CD8-positive, alpha-beta memory T cell (primary cell): ENCODE measurements around the gene CSTF1. TPM values are rescaled to one million over a fixed set of nuclear protein-coding genes. Genes with fewer than 3 reads are reported as not detected.
"Not testable (repeated sequence)": the region's sequence is repeated elsewhere in the genome, so short reads cannot be mapped to it uniquely, and the experiment has no call there.

ENCODE experiments used
- CTCF ChIA-PET: fragments of 350-600 bp; sonication (Branson Sonifier 250); formaldehyde crosslinking; loops from one replicate; lab custom pipeline; 2021; ENCODE audit warnings: antibody characterized with exemption; lab: Charles Lee
- POLR2A ChIA-PET: fragments of 350-600 bp; sonication (Branson Sonifier 250); formaldehyde crosslinking; loops from one replicate; lab custom pipeline; 2021; ENCODE audit warnings: antibody characterized with exemption; lab: Charles Lee
- DNase-seq, 5 donors: peaks; one replicate each; pipeline versions ENCODE4 v3.0.0 to v3.0.0-alpha.2; 2020 to 2022; ENCODE audit warnings: mixed read lengths in 1 of 5
- H3K27ac ChIP-seq: one replicate; pipeline ENCODE4 v1.7.0; 2013; ENCODE audit warnings: low read depth, mild to moderate bottlenecking, low read length, moderate library complexity
- H3K27me3 ChIP-seq: 2 replicates; pipeline ENCODE4 v1.7.0; 2013; ENCODE audit warnings: low read length, mild to moderate bottlenecking; ENCODE audit not compliant: insufficient read depth, poor library complexity, severe bottlenecking
- H3K36me3 ChIP-seq: 2 replicates; pipeline ENCODE4 v1.7.0; 2013; ENCODE audit warnings: mild to moderate bottlenecking, low read length, moderate library complexity; ENCODE audit not compliant: insufficient read depth
- H3K4me1 ChIP-seq: 2 replicates; pipeline ENCODE4 v1.7.0; 2013; ENCODE audit warnings: mild to moderate bottlenecking, low read length, moderate library complexity; ENCODE audit not compliant: insufficient read depth
- H3K4me3 ChIP-seq: 2 replicates; pipeline ENCODE4 v1.7.0; 2013; ENCODE audit warnings: mild to moderate bottlenecking, low read length
- H3K9me3 ChIP-seq: 2 replicates; pipeline ENCODE4 v1.7.0; 2013; ENCODE audit warnings: mild to moderate bottlenecking, low read length
- H3K27ac Mint-ChIP-seq, 8 donors: one replicate each; pipeline ENCODE4 v1.8.0; 2020 to 2021; ENCODE audit warnings: mixed read lengths in 8 of 8, mild to moderate bottlenecking in 6 of 8, inconsistent platforms in 3 of 8, moderate library complexity in 3 of 8
- H3K27me3 Mint-ChIP-seq, 2 donors: one replicate each; pipeline ENCODE4 v1.8.0; 2020 to 2021; ENCODE audit warnings: mixed read lengths in 2 of 2, mild to moderate bottlenecking in 1 of 2, moderate library complexity in 1 of 2
- H3K36me3 Mint-ChIP-seq, 3 donors: one replicate each; pipeline ENCODE4 v1.8.0; 2020 to 2021; ENCODE audit warnings: mixed read lengths in 3 of 3, inconsistent platforms in 1 of 3, mild to moderate bottlenecking in 1 of 3
- H3K4me1 Mint-ChIP-seq, 3 donors: one replicate each; pipeline ENCODE4 v1.8.0; 2020 to 2021; ENCODE audit warnings: mixed read lengths in 3 of 3, inconsistent platforms in 1 of 3, mild to moderate bottlenecking in 1 of 3
- H3K4me3 Mint-ChIP-seq, 7 donors: one replicate each; pipeline ENCODE4 v1.8.0; 2020 to 2021; ENCODE audit warnings: mixed read lengths in 7 of 7, mild to moderate bottlenecking in 6 of 7, moderate library complexity in 4 of 7, inconsistent platforms in 2 of 7
- H3K9me3 Mint-ChIP-seq, 5 donors: one replicate each; pipeline ENCODE4 v1.8.0; 2020 to 2022; ENCODE audit warnings: mixed read lengths in 5 of 5, mild to moderate bottlenecking in 3 of 5, moderate library complexity in 2 of 5, inconsistent platforms in 1 of 5
- polyA plus RNA-seq: library from polyadenylated mRNA; unstranded; fragments of 300-500 nt; fragmentation: Illumina TruSeq; gene quantifications from one replicate; pipeline ENCODE4 v1.2.3, GENCODE V29; 2021
- total RNA-seq, 2 experiments: library from RNA; stranded (reverse); gene quantifications; one replicate each; pipeline ENCODE4 v1.2.3, GENCODE V29; 2021

The CSTF1 gene
- total and polyA plus RNA-seq, 3 experiments from 2014 or later, result 37.0 to 54.7 (median 54.2) TPM

GRCh38 chr20:56392881-56393482 is 537 bp downstream of the CSTF1 start:
- peaks cover 0 to 2% of the 10 kb centered on the region in 2 donors for H3K27me3 Mint-ChIP-seq
- POLR2A ChIA-PET, result interaction anchor here (0.5 to 1.2 kb wide), 3 partner anchors 28 to 76 kb away, joined by 3 to 7 read pairs (median 4); partner anchors contain the start of genes FAM210B and RTF2
- no peak overlapping the region for H3K4me3 Mint-ChIP-seq
- Histone ChIP-seq H3K4me3 (peak overlapping the region; percentile 98), H3K36me3 (peaks cover 14% of the 10 kb centered on the region), H3K27ac (peak overlapping the region; percentile 94), H3K9me3 (no peaks in the 10 kb centered on the region), H3K4me1 (peaks cover 21% of the 10 kb centered on the region), H3K27me3 (no peaks in the 10 kb centered on the region)
- DNase-seq, result peak in 2 of 5 donors; percentile 16 to 22
- peaks cover 0 to 39% (median 18%) of the 10 kb centered on the region in 3 donors for H3K36me3 Mint-ChIP-seq
- no peak overlapping the region for H3K27ac Mint-ChIP-seq
- peaks cover 28 to 35% (median 31%) of the 10 kb centered on the region in 3 donors for H3K4me1 Mint-ChIP-seq
- no peaks in the 10 kb centered on the region for H3K9me3 Mint-ChIP-seq
- CTCF ChIA-PET, result interaction anchor here (1.0 kb wide), 1 partner anchor 20 kb away, joined by 4 read pairs; the partner anchor contains the start of gene CASS4

- H3K9me3 Mint-ChIP-seq, result no peaks in the 10 kb centered on the region
- ChIA-PET CTCF (interaction anchor here (1.0 kb wide), 1 partner anchor 19 kb away, joined by 4 read pairs; the partner anchor contains the start of gene CASS4), POLR2A (interaction anchor here (0.5 to 0.9 kb wide), 2 partner anchors 27 to 35 kb away, joined by 3 to 4 read pairs; partner anchors contain the start of gene FAM210B)
- peak overlapping the region; percentile 94 for H3K27ac ChIP-seq
- peak overlapping the region; percentile 98 for H3K4me3 ChIP-seq
- peaks cover 21% of the 10 kb centered on the region for H3K4me1 ChIP-seq
- H3K9me3 ChIP-seq, result no peaks in the 10 kb centered on the region
- peaks cover 28 to 35% (median 31%) of the 10 kb centered on the region in 3 donors for H3K4me1 Mint-ChIP-seq
- no peak overlapping the region for H3K27ac Mint-ChIP-seq
- peaks cover 0 to 44% (median 20%) of the 10 kb centered on the region in 3 donors for H3K36me3 Mint-ChIP-seq
- H3K36me3 ChIP-seq, result peaks cover 18% of the 10 kb centered on the region
- peaks cover 0 to 2% of the 10 kb centered on the region in 2 donors for H3K27me3 Mint-ChIP-seq
- H3K4me3 Mint-ChIP-seq, result no peak overlapping the region
- DNase-seq, result no peak
- H3K27me3 ChIP-seq, result no peaks in the 10 kb centered on the region
Observed at GRCh38 chr20:56393653-56394052, 1.2 kb downstream of the CSTF1 start.

GRCh38 chr20:56395166-56395565 is 2.7 kb downstream of the CSTF1 start:
- CTCF ChIA-PET, result interaction anchor here (1.1 to 2.0 kb wide), 3 partner anchors 16 to 72 kb away, joined by 3 to 5 read pairs (median 4); partner anchors contain the start of gene CASS4
- POLR2A ChIA-PET, result interaction anchor here (0.9 kb wide), 1 partner anchor 36 kb away, joined by 5 read pairs; the partner anchor contains the start of gene FAM210B
- Histone ChIP-seq H3K27ac (no peak overlapping the region), H3K27me3 (no peaks in the 10 kb centered on the region), H3K4me3 (no peak overlapping the region), H3K36me3 (peaks cover 28% of the 10 kb centered on the region), H3K9me3 (no peaks in the 10 kb centered on the region), H3K4me1 (peaks cover 27% of the 10 kb centered on the region)
- peaks cover 4 to 55% (median 23%) of the 10 kb centered on the region in 3 donors for H3K36me3 Mint-ChIP-seq
- DNase-seq, result no peak
- H3K27ac Mint-ChIP-seq, result peak overlapping the region in 3 of 8 donors; percentile 13 to 80 (median 13)
- peak overlapping the region in 1 of 7 donors; percentile 48 for H3K4me3 Mint-ChIP-seq
- H3K27me3 Mint-ChIP-seq, result no peaks in the 10 kb centered on the region
- peaks cover 33 to 38% (median 38%) of the 10 kb centered on the region in 3 donors for H3K4me1 Mint-ChIP-seq
- H3K9me3 Mint-ChIP-seq, result no peaks in the 10 kb centered on the region

- no peak overlapping the region for H3K4me3 ChIP-seq
- peaks cover 50% of the 10 kb centered on the region for H3K36me3 ChIP-seq
- H3K4me1 ChIP-seq, result peaks cover 10% of the 10 kb centered on the region
- no peaks in the 10 kb centered on the region for H3K27me3 Mint-ChIP-seq
- peaks cover 16 to 84% (median 31%) of the 10 kb centered on the region in 3 donors for H3K36me3 Mint-ChIP-seq
- ChIA-PET CTCF (interaction anchor here (0.9 to 1.5 kb wide), 6 partner anchors 9 to 69 kb away, joined by 3 to 6 read pairs (median 3); partner anchors contain the start of genes CASS4 and RTF2), POLR2A (no interaction called here)
- H3K9me3 ChIP-seq, result no peaks in the 10 kb centered on the region
- H3K27ac Mint-ChIP-seq, result peak overlapping the region; percentile 5 to 87 (median 78)
- H3K27me3 ChIP-seq, result no peaks in the 10 kb centered on the region
- H3K4me3 Mint-ChIP-seq, result peak overlapping the region in 1 of 7 donors; percentile 29
- DNase-seq, result peak; percentile 31 to 68 (median 57)
- no peaks in the 10 kb centered on the region for H3K9me3 Mint-ChIP-seq
- H3K4me1 Mint-ChIP-seq, result peaks cover 11 to 27% (median 26%) of the 10 kb centered on the region in 3 donors
- H3K27ac ChIP-seq, result no peak overlapping the region
Observed at GRCh38 chr20:56400001-56400640, 7.7 kb downstream of the CSTF1 start.

GRCh38 chr20:56403465-56403864 is 11.0 kb downstream of the CSTF1 start:
- peaks cover 16 to 84% (median 23%) of the 10 kb centered on the region in 3 donors for H3K36me3 Mint-ChIP-seq
- H3K4me3 Mint-ChIP-seq, result peak overlapping the region in 1 of 7 donors; percentile 66
- H3K27me3 Mint-ChIP-seq, result no peaks in the 10 kb centered on the region
- H3K4me1 Mint-ChIP-seq, result peaks cover 7 to 26% (median 15%) of the 10 kb centered on the region in 3 donors
- H3K27ac ChIP-seq, result no peak overlapping the region
- no peaks in the 10 kb centered on the region for H3K9me3 Mint-ChIP-seq
- ChIA-PET CTCF (no interaction called here), POLR2A (no interaction called here)
- peaks cover 10% of the 10 kb centered on the region for H3K4me1 ChIP-seq
- no peaks in the 10 kb centered on the region for H3K27me3 ChIP-seq
- peak overlapping the region in 4 of 8 donors; percentile 2 to 97 (median 52) for H3K27ac Mint-ChIP-seq
- peaks cover 48% of the 10 kb centered on the region for H3K36me3 ChIP-seq
- DNase-seq, result no peak
- H3K4me3 ChIP-seq, result no peak overlapping the region
- no peaks in the 10 kb centered on the region for H3K9me3 ChIP-seq

- H3K4me1 ChIP-seq, POLR2A ChIA-PET, H3K27ac ChIP-seq, H3K9me3 Mint-ChIP-seq, H3K4me3 Mint-ChIP-seq, H3K27me3 ChIP-seq, H3K27me3 Mint-ChIP-seq, DNase-seq, H3K4me3 ChIP-seq, H3K9me3 ChIP-seq: not testable (repeated sequence)
- CTCF ChIA-PET, result interaction anchor here (1.3 kb wide), 1 partner anchor 75 kb away, joined by 3 read pairs; no protein-coding TSS in a partner anchor
- peak overlapping the region in 4 of 8 donors; percentile 15 to 88 (median 40) for H3K27ac Mint-ChIP-seq
- peaks cover 12 to 79% (median 20%) of the 10 kb centered on the region in 3 donors for H3K36me3 Mint-ChIP-seq
- peaks cover 36% of the 10 kb centered on the region for H3K36me3 ChIP-seq
- H3K4me1 Mint-ChIP-seq, result peaks cover under 1 to 20% (median 7%) of the 10 kb centered on the region in 3 donors
Observed at GRCh38 chr20:56405356-56405755, 12.9 kb downstream of the CSTF1 start.

- ChIA-PET POLR2A (no interaction called here), CTCF (interaction anchor here (1.3 to 1.9 kb wide), 3 partner anchors 10 to 74 kb away, joined by 3 to 6 read pairs (median 5); no protein-coding TSS in a partner anchor)
- Histone ChIP-seq H3K27ac (no peak overlapping the region), H3K36me3 (peaks cover 30% of the 10 kb centered on the region), H3K9me3 (no peaks in the 10 kb centered on the region), H3K27me3 (no peaks in the 10 kb centered on the region), H3K4me1 (peaks cover 12% of the 10 kb centered on the region), H3K4me3 (no peak overlapping the region)
- Mint-ChIP-seq H3K4me3 (no peak overlapping the region), H3K9me3 (no peaks in the 10 kb centered on the region), H3K27me3 (no peaks in the 10 kb centered on the region), H3K4me1 (peaks cover 8 to 29% (median 12%) of the 10 kb centered on the region in 3 donors), H3K27ac (peak overlapping the region in 2 of 8 donors; percentile 26 to 47), H3K36me3 (peaks cover 12 to 67% (median 20%) of the 10 kb centered on the region in 3 donors)
- DNase-seq, result no peak
Observed at GRCh38 chr20:56406910-56407309, 14.5 kb downstream of the CSTF1 start.
